ENCODE data around the gene TIMM22. TPM values are rescaled to one million over a fixed set of nuclear protein-coding genes. Genes with fewer than 3 reads are reported as not detected.
"Not testable (repeated sequence)": the region's sequence is repeated elsewhere in the genome, so short reads cannot be mapped to it uniquely, and the experiment has no call there.

Gene TIMM22
- total and polyA plus RNA-seq, 2 donors (not counting 1 experiment from before 2014, with no cell fraction given): 4.1 to 9.5 TPM

- POLR2A ChIA-PET: interaction anchor here (0.7 kb wide), 1 partner anchor 12 kb away, joined by 3 read pairs; no protein-coding TSS in a partner anchor
- TF ChIP-seq CTCF (IDR thresholded peaks at IDR 0.05) (no peak), EZH2 (IDR thresholded peaks at IDR 0.05; ENCODE audit: borderline replicate concordance, insufficient read depth, low read depth, low read length, poor library complexity, severe bottlenecking) (no peak)
Measured at GRCh38 chr17:970364-970763, 26.6 kb upstream of the TIMM22 start.

GRCh38 chr17:971861-972260, 25.1 kb upstream of the TIMM22 start:
- H4K20me1 ChIP-seq (ENCODE audit: control insufficient read depth, insufficient read depth, low read length, poor library complexity, severe bottlenecking); POLR2A ChIA-PET; H3K9ac ChIP-seq (ENCODE audit: low read length); ATAC-seq (ENCODE audit: low read depth); DNase-seq; H3K27ac ChIP-seq (ENCODE audit: low read length in 2 of 2); intact Hi-C loops (cut with micrococcal nuclease); H3K4me1 ChIP-seq (ENCODE audit: control insufficient read depth in 2 of 2, insufficient read depth in 2 of 2, low read length in 2 of 2); H3K9me3 ChIP-seq (ENCODE audit: control extremely low read depth in 1 of 3, control insufficient read depth in 2 of 3, insufficient read depth in 1 of 3, low read length in 2 of 3); H3K36me3 ChIP-seq (replicated peaks in 1 of 2; ENCODE audit: control extremely low read depth in 1 of 2, control insufficient read depth in 1 of 2, extremely low read depth in 1 of 2, insufficient read depth in 2 of 2, low read length in 1 of 2); H3K9me3 Mint-ChIP-seq (ENCODE audit: insufficient read depth); H3K4me3 Mint-ChIP-seq; H3K4me1 Mint-ChIP-seq; H2AFZ ChIP-seq (ENCODE audit: insufficient read depth, low read depth, low read length, poor library complexity, severe bottlenecking); H3K27ac Mint-ChIP-seq; H3K4me3 ChIP-seq (ENCODE audit: control extremely low read depth in 1 of 5, extremely low read depth in 1 of 5, insufficient read depth in 1 of 5, low read depth in 2 of 5, low read length in 4 of 5); H3K4me2 ChIP-seq (replicated peaks; ENCODE audit: low read depth, low read length, poor library complexity, severe bottlenecking); H3K79me2 ChIP-seq (ENCODE audit: control insufficient read depth, insufficient read depth, low read length): not testable (repeated sequence)
- H3K27me3 ChIP-seq (replicated peaks in 1 of 4; ENCODE audit: control extremely low read depth in 1 of 4, control insufficient read depth in 3 of 4, insufficient read depth in 4 of 4, low read length in 3 of 4): peaks cover 0 to 13% (median 8%) of the 10 kb centered on the region in 4 experiments
- CTCF ChIA-PET: interaction anchor here (1.2 kb wide), 1 partner anchor 25 kb away, joined by 4 read pairs; the partner anchor contains the start of gene TIMM22
- WGBS (ENCODE audit: insufficient coverage): 95% methylated on average over 13 of the region's 14 CpGs
- H3K27me3 Mint-ChIP-seq: peaks cover 41% of the 10 kb centered on the region

More at GRCh38 chr17:970364-970763, 26.6 kb upstream of the TIMM22 start:
- no peaks in the 10 kb centered on the region for H4K20me1 ChIP-seq (ENCODE audit: control insufficient read depth, insufficient read depth, low read length, poor library complexity, severe bottlenecking)
- Mint-ChIP-seq H3K4me3 (no peak overlapping the region), H3K27ac (no peak overlapping the region), H3K27me3 (peaks cover 33% of the 10 kb centered on the region), H3K9me3 (ENCODE audit: insufficient read depth) (no peaks in the 10 kb centered on the region), H3K4me1 (no peaks in the 10 kb centered on the region)
- H3K4me2 ChIP-seq (replicated peaks; ENCODE audit: low read depth, low read length, poor library complexity, severe bottlenecking): no peak overlapping the region
- CTCF ChIA-PET: no interaction called here
- intact Hi-C loops (cut with micrococcal nuclease): no loop called here
- peaks cover 0 to 6% (median 2%) of the 10 kb centered on the region in 4 experiments for H3K27me3 ChIP-seq (replicated peaks in 1 of 4; ENCODE audit: control extremely low read depth in 1 of 4, control insufficient read depth in 3 of 4, insufficient read depth in 4 of 4, low read length in 3 of 4)
- DNase-seq (no peak), ATAC-seq (ENCODE audit: low read depth) (no peak)
- H3K79me2 ChIP-seq (ENCODE audit: control insufficient read depth, insufficient read depth, low read length): no peaks in the 10 kb centered on the region
- no peaks in the 10 kb centered on the region for H3K4me1 ChIP-seq (ENCODE audit: control insufficient read depth in 2 of 2, insufficient read depth in 2 of 2, low read length in 2 of 2)
- no peak overlapping the region for H3K4me3 ChIP-seq (ENCODE audit: control extremely low read depth in 1 of 5, extremely low read depth in 1 of 5, insufficient read depth in 1 of 5, low read depth in 2 of 5, low read length in 4 of 5)
- no peaks in the 10 kb centered on the region for H3K36me3 ChIP-seq (replicated peaks in 1 of 2; ENCODE audit: control extremely low read depth in 1 of 2, control insufficient read depth in 1 of 2, extremely low read depth in 1 of 2, insufficient read depth in 2 of 2, low read length in 1 of 2)
- H3K9ac ChIP-seq (ENCODE audit: low read length): no peak overlapping the region
- H3K9me3 ChIP-seq (ENCODE audit: control extremely low read depth in 1 of 3, control insufficient read depth in 2 of 3, insufficient read depth in 1 of 3, low read length in 2 of 3): no peaks in the 10 kb centered on the region
- no peak overlapping the region for H3K27ac ChIP-seq (ENCODE audit: low read length in 2 of 2)
- WGBS (ENCODE audit: insufficient coverage): 60% methylated on average over 3 of the region's 9 CpGs
- no peak overlapping the region for H2AFZ ChIP-seq (ENCODE audit: insufficient read depth, low read depth, low read length, poor library complexity, severe bottlenecking)
